GM21825 (cell line): ENCODE results near the gene ACAA2.
A peak's percentile ranks its signal among the peaks of the same experiment; 100 is the strongest.

Source experiments
- ATAC-seq: cut with Tn5 transposase; IDR thresholded peaks from one replicate; pipeline ENCODE4 v1.9.1; 2021; ENCODE audit warnings: mild to moderate bottlenecking, moderate library complexity; ENCODE audit not compliant: unreplicated experiment

The ACAA2 gene, protein sequence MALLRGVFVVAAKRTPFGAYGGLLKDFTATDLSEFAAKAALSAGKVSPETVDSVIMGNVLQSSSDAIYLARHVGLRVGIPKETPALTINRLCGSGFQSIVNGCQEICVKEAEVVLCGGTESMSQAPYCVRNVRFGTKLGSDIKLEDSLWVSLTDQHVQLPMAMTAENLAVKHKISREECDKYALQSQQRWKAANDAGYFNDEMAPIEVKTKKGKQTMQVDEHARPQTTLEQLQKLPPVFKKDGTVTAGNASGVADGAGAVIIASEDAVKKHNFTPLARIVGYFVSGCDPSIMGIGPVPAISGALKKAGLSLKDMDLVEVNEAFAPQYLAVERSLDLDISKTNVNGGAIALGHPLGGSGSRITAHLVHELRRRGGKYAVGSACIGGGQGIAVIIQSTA

GRCh38 chr18:49813319-49814146 lies at the start of gene ACAA2:
ACAA2 (minus strand) TSS chr18:49813533; CDS start chr18:49813484, 49 bp downstream.
- ATAC-seq: peak; percentile 90

DNA sequence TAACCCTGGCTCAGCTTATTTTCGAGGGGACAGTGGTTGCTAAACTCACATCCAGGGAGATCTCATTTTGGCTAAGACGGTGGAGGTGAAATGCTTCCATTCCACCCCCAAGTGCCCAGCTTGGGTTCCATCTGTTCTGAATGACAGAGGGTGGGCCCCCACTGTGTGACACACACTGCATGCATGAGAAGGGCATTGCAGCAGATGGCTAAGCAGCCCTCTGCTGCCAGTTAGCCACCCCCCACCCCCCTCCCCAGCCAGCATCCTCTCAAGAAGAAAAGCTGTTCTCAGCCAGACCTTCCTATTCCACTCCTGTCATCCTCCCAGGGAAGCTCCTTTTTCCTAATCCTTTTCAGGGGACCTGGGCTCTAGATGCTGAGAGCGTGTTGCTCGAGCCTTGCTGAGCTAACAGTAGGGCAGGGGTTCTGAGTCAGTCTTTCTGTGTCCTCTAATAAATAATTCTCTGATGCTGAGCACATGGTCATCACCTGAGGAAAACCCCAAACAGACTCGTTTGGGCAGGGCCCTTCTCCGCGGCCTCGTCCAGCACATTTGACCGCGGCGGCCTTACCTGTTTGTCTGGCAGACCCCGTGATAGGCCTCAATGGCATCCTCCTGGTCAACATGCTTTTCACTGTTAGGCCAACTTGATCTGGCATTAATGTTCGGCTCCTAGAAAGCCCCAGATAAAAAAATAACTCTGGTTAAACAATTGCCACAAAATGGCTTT lies 49.5 kb upstream of the ACAA2 start:
- no peak for ATAC-seq

- ATAC-seq: no peak
These were observed 48.3 kb upstream of the ACAA2 start for GRCh38 chr18:49861659-49862058.

- ATAC-seq: no peak
These were observed 46.4 kb upstream of the ACAA2 start for GRCh38 chr18:49859725-49860124.

- ATAC-seq: no peak
These were observed 45.7 kb upstream of the ACAA2 start for GRCh38 chr18:49859021-49859359.

DNA sequence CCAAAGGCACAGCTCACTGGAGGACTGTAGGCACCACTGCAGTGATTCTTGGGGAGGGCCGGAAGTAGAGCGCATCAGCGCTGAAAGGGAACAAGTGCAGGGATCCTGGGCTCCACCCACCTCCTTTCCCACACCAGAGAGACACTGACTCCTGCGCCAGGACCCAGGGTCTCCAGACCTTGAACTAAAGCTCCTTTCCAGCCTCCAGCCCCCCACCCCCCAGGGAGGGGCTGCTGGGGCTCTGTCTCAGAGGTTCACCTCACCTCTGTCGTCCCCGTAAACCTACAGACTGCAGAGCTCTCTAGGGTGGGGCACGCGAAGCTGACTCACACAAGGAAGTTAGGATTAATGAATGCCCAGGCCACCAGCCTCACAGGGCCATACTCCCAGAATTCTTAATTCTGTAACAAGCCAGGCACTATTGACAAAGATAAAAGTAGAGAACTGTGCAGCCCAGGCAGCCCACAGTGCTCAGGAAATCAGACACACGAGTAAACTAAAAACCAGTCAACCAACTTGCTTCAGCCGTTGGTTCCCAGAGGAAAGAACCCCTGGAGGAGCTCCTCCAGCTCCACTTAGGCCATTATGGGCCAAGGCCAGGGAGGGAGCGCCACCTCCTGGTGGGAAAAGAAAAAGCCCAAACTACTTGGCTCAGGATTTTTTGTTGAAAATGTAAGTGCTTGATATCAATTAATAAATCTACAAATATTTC lies 45.1 kb upstream of the ACAA2 start:
- no peak for ATAC-seq

- no peak for ATAC-seq
These were observed 44.4 kb upstream of the ACAA2 start for GRCh38 chr18:49857708-49858107.

- no peak for ATAC-seq
These were observed 43.2 kb upstream of the ACAA2 start for GRCh38 chr18:49856496-49856895.

DNA sequence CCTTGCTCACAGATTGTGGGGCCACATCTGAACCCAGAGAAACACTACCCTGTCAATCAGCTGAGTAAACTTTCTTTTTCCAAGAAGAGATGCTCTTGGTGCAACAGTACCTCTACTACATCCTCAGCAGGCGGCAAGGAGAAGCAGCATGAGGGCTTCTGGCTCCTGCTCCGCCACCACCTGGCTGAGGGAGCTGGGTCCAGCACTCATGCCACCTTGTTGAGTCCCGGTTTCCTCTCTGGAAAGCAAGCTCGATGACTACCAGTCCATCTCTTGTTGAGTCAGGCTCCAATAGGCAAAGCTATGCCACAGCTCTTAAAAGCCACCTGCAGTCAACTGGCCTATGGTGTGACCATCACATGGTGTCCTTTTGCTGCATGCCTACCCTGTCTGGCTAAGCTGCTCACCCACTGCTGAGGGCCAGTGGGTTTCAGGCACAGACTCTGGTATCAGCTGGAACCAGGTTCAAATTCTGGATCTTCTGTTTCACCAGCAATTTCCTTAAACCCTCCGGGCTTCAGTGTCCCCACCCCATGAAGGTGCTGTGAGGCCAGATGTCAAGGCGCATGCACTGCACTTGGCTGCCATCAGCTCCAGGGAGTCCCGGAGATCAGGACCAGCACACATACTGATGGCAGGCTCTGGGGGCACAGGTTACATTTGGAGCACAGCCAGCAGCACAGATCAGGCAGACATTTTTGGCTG lies 42.5 kb upstream of the ACAA2 start:
- ATAC-seq: no peak

DNA sequence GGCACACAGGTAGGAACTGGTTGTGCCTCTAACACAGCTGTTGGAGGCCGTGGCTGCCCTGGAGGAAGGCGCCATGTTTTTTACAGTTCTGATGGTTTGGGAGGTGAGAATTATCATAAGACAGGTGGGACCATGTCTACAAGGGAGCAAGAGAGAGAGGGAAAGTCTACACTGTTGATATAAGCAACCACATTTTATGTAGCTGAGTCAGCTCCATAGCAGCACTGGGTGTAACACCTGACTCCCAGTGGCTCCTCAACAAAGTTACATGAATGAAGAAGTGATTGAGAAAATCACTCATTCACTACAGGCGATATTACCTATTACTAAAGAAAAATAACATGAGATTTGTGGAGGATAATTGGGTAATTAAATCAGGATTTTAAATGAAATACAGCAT lies 41.3 kb upstream of the ACAA2 start:
- ATAC-seq: no peak

DNA sequence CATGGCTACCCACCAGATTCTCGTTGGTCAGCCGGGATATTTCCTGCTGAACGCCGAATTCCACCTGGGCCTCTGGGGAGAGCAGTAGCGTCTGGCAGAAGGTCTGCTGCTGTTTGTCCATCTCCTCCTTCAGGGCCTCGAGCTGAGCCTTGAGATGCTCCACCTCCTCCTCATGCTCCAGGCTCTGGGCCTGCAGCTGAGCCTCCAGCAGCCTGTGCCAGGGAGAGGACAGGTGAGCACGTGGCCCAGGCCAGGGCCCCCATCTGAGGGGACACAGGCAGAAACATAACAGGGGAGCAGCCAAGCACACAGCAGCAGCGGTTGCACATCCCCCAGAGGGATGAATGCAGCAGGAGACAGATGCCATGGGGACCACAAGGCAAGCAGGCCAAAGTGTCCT lies 40.1 kb upstream of the ACAA2 start:
- ATAC-seq: no peak

DNA sequence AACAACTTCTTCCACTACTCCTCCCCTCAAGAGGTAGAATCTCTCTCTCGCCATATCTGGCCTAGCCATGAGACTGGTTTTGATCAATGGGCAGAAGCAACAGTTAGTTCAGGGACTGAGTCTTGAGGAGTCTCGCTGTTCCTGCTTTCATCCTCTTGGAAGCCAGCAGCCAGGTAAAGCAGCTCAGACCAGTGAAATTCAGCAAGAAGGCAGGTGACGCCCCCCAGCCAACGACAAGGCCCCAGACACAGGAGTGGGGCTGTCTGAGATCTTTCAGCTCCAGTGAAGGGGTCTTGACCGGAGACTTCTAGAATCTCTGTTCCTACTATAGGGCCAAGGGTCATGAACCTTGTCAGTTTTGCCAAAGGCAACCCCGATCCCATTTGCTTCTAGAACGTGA lies 39.7 kb upstream of the ACAA2 start:
- no peak for ATAC-seq

DNA sequence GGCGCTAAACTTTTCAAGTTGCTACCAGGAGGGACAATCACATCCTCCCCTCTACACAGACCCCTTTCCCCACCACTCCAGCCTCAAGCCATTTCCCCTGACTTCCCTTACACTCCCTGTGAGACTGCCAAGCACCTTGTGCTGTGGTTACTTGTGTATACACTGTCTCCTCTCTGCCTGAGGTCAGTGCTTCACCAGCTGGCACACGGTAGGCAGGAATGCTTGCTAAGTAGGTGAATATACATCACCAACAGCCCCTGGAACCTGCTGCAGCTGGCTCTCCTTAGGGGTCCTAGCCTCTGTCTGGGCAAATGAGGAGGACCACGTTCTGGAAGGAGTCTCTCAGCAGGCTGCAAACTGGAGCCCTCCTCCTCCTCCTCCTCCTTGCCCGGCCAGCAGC lies 38.3 kb upstream of the ACAA2 start:
- ATAC-seq: no peak

DNA sequence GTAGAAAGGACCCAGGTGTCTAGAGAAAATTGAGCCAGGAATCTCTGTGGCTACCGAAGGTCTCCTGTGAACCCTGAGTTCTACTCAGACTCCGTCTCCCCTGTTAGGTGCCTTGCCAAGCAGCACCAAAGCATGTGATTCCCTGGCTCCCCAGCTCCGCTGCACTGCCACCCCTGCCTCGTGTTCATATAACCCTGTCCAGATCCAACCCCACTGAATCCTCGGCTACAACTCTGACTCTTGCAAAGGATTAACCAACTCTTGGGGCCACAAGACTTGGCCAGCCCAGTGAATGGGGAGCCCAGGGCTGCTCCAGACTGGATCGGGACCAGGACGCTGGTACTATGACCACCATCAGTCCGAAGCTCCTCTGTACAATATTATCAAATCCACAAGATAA lies 37.3 kb upstream of the ACAA2 start:
- ATAC-seq: no peak

GRCh38 chr18:49849331-49850217 lies 36.2 kb upstream of the ACAA2 start:
- ATAC-seq: no peak

DNA sequence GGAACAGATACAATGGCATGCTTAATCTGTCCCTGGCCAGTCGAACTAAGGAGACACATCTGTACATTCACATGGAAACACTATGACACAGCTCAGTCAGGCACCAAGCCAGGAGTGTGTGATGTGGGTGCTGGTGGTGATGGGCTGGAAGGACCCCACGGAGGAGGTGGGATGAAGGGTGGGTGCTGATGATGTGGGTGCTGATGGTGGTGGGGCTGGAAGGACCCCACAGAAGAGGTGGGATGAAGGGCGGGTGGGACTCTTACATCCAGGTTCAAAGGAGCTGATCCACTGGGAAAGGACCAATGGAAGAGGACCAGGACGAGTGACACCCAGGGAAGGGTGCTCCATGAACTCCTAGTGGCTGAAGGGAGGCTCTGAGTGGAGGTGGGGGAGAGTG lies 34.8 kb upstream of the ACAA2 start:
- ATAC-seq: no peak

DNA sequence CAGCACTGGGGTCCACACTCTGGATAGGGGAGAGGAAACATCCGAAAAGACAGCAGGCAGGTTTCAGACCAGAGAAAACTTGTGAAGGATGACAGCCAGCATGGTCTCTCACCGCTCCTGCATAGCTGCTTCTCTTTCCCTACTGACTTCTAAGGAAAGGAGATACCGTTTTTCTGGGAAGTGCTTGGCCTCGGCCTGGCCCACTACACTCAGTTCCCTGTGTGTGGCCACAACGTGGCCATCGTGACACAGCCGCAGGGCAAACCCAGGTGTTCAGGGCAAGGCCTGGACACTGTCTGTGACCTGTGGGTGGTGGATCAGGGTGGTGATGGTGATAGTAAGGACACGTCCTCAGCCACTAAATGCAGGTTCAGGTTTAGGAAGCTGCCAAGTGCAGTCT lies 34.2 kb upstream of the ACAA2 start:
- no peak for ATAC-seq

GRCh38 chr18:49846718-49847470 lies 33.6 kb upstream of the ACAA2 start:
- ATAC-seq: no peak

DNA sequence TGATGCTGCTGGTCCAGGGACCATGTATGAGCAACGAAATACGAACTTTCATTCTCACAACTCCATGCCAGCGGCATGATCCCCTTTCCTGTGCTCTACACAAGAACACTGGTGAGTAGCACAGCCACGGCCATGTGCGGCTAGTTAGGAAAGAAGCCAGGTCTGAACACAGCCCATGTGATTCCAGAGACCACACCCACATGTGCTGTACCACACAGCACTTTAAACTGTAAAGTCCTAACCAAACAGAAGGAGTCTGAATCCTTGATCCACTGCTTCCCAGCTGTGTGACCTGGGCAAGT lies 33.0 kb upstream of the ACAA2 start:
- ATAC-seq: no peak
